Colonic mucosa (tissue), 4 donors: Measurements from ENCODE around the gene ESPNL. TPM values are rescaled to one million over a fixed set of nuclear protein-coding genes. Genes with fewer than 3 reads are reported as not detected.

ENCODE experiments used
- DNase-seq: peaks from one replicate; pipeline ENCODE4 v3.0.0-alpha.2; 2020
- H3K27ac ChIP-seq: fragments of 200-600 bp; one replicate; pipeline ENCODE4 v1.8.0; 2021
- H3K27me3 ChIP-seq: fragments of 200-600 bp; one replicate; pipeline ENCODE4 v1.8.0; 2021
- H3K36me3 ChIP-seq: fragments of 200-600 bp; one replicate; pipeline ENCODE4 v1.8.0; 2021
- H3K4me1 ChIP-seq: fragments of 200-600 bp; one replicate; pipeline ENCODE4 v1.8.0; 2021; ENCODE audit warnings: mild to moderate bottlenecking
- H3K4me3 ChIP-seq: fragments of 200-600 bp; one replicate; pipeline ENCODE4 v1.8.0; 2021
- H3K9ac ChIP-seq, 2 donors: one replicate each; pipeline ENCODE4 v1.7.0; 2013; ENCODE audit warnings: control low read depth in 2 of 2, low read depth in 2 of 2, low read length in 2 of 2
- H3K9me3 ChIP-seq: fragments of 200-600 bp; one replicate; pipeline ENCODE4 v1.8.0; 2021
- CTCF ChIP-seq: fragments of 200-600 bp; IDR thresholded peaks from one replicate; pipeline ENCODE4 v1.8.0; 2022; ENCODE audit warnings: antibody characterized with exemption, mild to moderate bottlenecking
- intact Hi-C: fragments of 100-400 bp; cut with DNase I; formaldehyde crosslinking; loops from one replicate; pipeline ENCODE4 v1.14.1; 2022
- total RNA-seq, 2 donors: library from RNA; stranded (reverse); fragmentation: NEBNext Ultra II Directional in 1 of 2; extraction: Animal tissue kit (Norgen Biotek cat#: 25700) in 1 of 2; gene quantifications; one replicate each; pipeline ENCODE4 v1.2.1, GENCODE V29; 2021
- donor health status: healthy.
- donor health status: DM: no; HTN: no; CAD: no.
- donor health status: DM: no; HTN: no; CAD: no.

Gene ESPNL
- total RNA-seq, 2 donors from 2014 or later = 0.08 to 0.12 TPM

GRCh38 chr2:238163481-238164198, 63.5 kb downstream of the ESPNL start:
- H3K27me3 ChIP-seq = peaks cover 27% of the 10 kb centered on the region
- no peaks in the 10 kb centered on the region for H3K9me3 ChIP-seq
- H3K9ac ChIP-seq = peak overlapping the region in 1 of 2 donors; percentile 35
- no peaks in the 10 kb centered on the region for H3K4me1 ChIP-seq
- H3K4me3 ChIP-seq = no peak overlapping the region
- intact Hi-C loops = no loop called here
- no peaks in the 10 kb centered on the region for H3K36me3 ChIP-seq
- no peak overlapping the region for H3K27ac ChIP-seq
- TF ChIP-seq CTCF = no peak
- DNase-seq = no peak

- intact Hi-C loops = no loop called here
- Histone ChIP-seq H3K9me3 (no peaks in the 10 kb centered on the region), H3K27ac (no peak overlapping the region), H3K36me3 (no peaks in the 10 kb centered on the region), H3K27me3 (peaks cover 18% of the 10 kb centered on the region), H3K9ac (no peak overlapping the region), H3K4me3 (no peak overlapping the region), H3K4me1 (peaks cover 2% of the 10 kb centered on the region)
- no peak for DNase-seq
- TF ChIP-seq CTCF = no peak
Measured at GRCh38 chr2:238164906-238165287, 64.8 kb downstream of the ESPNL start.

- no peak overlapping the region for H3K4me3 ChIP-seq
- H3K9ac ChIP-seq = no peak overlapping the region
- intact Hi-C loops = no loop called here
- TF ChIP-seq CTCF = no peak
- no peak for DNase-seq
- H3K27ac ChIP-seq = no peak overlapping the region
- H3K9me3 ChIP-seq = no peaks in the 10 kb centered on the region
- no peaks in the 10 kb centered on the region for H3K36me3 ChIP-seq
- H3K27me3 ChIP-seq = peaks cover 14% of the 10 kb centered on the region
- H3K4me1 ChIP-seq = peaks cover 2% of the 10 kb centered on the region
Measured at GRCh38 chr2:238165288-238165921, 65.3 kb downstream of the ESPNL start.

- H3K4me3 ChIP-seq = no peak overlapping the region
- TF ChIP-seq CTCF = no peak
- DNase-seq = no peak
- intact Hi-C loops = no loop called here
- peaks cover 2% of the 10 kb centered on the region for H3K4me1 ChIP-seq
- H3K27me3 ChIP-seq = peaks cover 14% of the 10 kb centered on the region
- no peak overlapping the region for H3K9ac ChIP-seq
- no peaks in the 10 kb centered on the region for H3K36me3 ChIP-seq
- H3K9me3 ChIP-seq = no peaks in the 10 kb centered on the region
- no peak overlapping the region for H3K27ac ChIP-seq
Measured at GRCh38 chr2:238166391-238167343, 66.5 kb downstream of the ESPNL start.

- H3K4me3 ChIP-seq = no peak overlapping the region
- H3K27me3 ChIP-seq = peaks cover 14% of the 10 kb centered on the region
- intact Hi-C loops = no loop called here
- H3K9me3 ChIP-seq = no peaks in the 10 kb centered on the region
- peaks cover 2% of the 10 kb centered on the region for H3K4me1 ChIP-seq
- no peak overlapping the region for H3K9ac ChIP-seq
- H3K27ac ChIP-seq = no peak overlapping the region
- H3K36me3 ChIP-seq = peaks cover 3% of the 10 kb centered on the region
- TF ChIP-seq CTCF = no peak
- DNase-seq = no peak
Measured at GRCh38 chr2:238167344-238167715, 67.2 kb downstream of the ESPNL start.
